Small intestine (tissue), 7 donors: ENCODE data around the gene HS6ST2. TPM values are rescaled to one million over a fixed set of nuclear protein-coding genes. Genes with fewer than 3 reads are reported as not detected.
"Not testable (repeated sequence)": the region's sequence is repeated elsewhere in the genome, so short reads cannot be mapped to it uniquely, and the experiment has no call there.

Experiments
- DNase-seq, 2 donors: peaks; one replicate each; pipeline versions ENCODE4 v3.0.0 to v3.0.0-alpha.2; 2013
- FAIRE-seq: peaks from 2 replicates; lab custom pipeline; 2012; peaks lifted over from hg19 to GRCh38; lab: Jason Lieb, UNC
- H3K27ac ChIP-seq, 3 donors: one replicate each; pipeline ENCODE4 v1.5.1; 2013; ENCODE audit warnings: low read length in 2 of 3, mild to moderate bottlenecking in 2 of 3, control low read depth in 1 of 3, inconsistent platforms in 1 of 3, low read depth in 1 of 3, moderate library complexity in 1 of 3
- H3K27me3 ChIP-seq, 3 donors: one replicate each; pipeline ENCODE4 v1.6.1; 2013; ENCODE audit warnings: low read length in 3 of 3, inconsistent platforms in 1 of 3; ENCODE audit not compliant: control insufficient read depth in 3 of 3, insufficient read depth in 3 of 3
- H3K36me3 ChIP-seq, 3 donors: one replicate each; pipeline ENCODE4 v1.6.1; 2013; ENCODE audit warnings: low read length in 3 of 3, inconsistent platforms in 1 of 3, low read depth in 1 of 3, mild to moderate bottlenecking in 1 of 3, moderate library complexity in 1 of 3; ENCODE audit not compliant: control insufficient read depth in 3 of 3, insufficient read depth in 2 of 3
- H3K4me1 ChIP-seq, 3 donors: one replicate each; pipeline ENCODE4 v1.6.1; 2013; ENCODE audit warnings: low read length in 2 of 3, inconsistent platforms in 1 of 3, low read depth in 1 of 3, mild to moderate bottlenecking in 1 of 3, moderate library complexity in 1 of 3; ENCODE audit not compliant: control insufficient read depth in 3 of 3, insufficient read depth in 2 of 3
- H3K4me3 ChIP-seq, 3 donors: one replicate each; pipeline ENCODE4 v1.5.1; 2013; ENCODE audit warnings: low read length in 3 of 3, control low read depth in 1 of 3, inconsistent platforms in 1 of 3, low read depth in 1 of 3, mild to moderate bottlenecking in 1 of 3, moderate library complexity in 1 of 3
- H3K9me3 ChIP-seq, 2 donors: one replicate each; pipeline ENCODE4 v1.6.1; 2013; ENCODE audit warnings: low read depth in 1 of 2, low read length in 1 of 2; ENCODE audit not compliant: control insufficient read depth in 2 of 2, insufficient read depth in 1 of 2
- WGBS, 3 donors: extraction: QIAGEN DNeasy Blood & Tissue Kit; methylation state at CpG; one replicate each; pipeline ENCODE4 v1.1.7; 2013; 5-methylcytosine and 5-hydroxymethylcytosine counted together
- polyA plus RNA-seq, 4 donors: library from polyadenylated mRNA; stranded (reverse) in 3 of 4; unstranded in 1 of 4; fragments of 200-250 nt in 3 of 4; fragments of 120-200 nt in 1 of 4; gene quantifications; one replicate each; pipeline versions ENCODE4 v1.2.1 to v1.2.3, GENCODE V29; 2013
- donor health status: healthy with polysubstance abuse.
- donor health status: control.
- donor health status: control.
- donor health status: Bipolar disorder and iron deficiency.
- donor health status: healthy.

Gene HS6ST2
- polyA plus RNA-seq, 4 donors: 0.12 to 0.55 TPM; not detected in 2

GRCh38 chrX:132955690-132956089 is 2.7 kb downstream of the HS6ST2 start:
- 38 to 52% (median 51%) methylated on average over 11 of the region's 11 CpGs for WGBS, 3 donors
- FAIRE-seq (no peak), DNase-seq (no peak)
- Histone ChIP-seq H3K27me3 (peaks cover 3 to 45% (median 6%) of the 10 kb centered on the region in 3 donors), H3K27ac (no peak overlapping the region), H3K36me3 (no peaks in the 10 kb centered on the region), H3K4me1 (no peaks in the 10 kb centered on the region), H3K4me3 (no peak overlapping the region), H3K9me3 (no peaks in the 10 kb centered on the region)

- Histone ChIP-seq H3K4me1 (no peaks in the 10 kb centered on the region), H3K27me3 (peaks cover 3 to 39% (median 6%) of the 10 kb centered on the region in 3 donors), H3K27ac (no peak overlapping the region), H3K4me3 (no peak overlapping the region), H3K9me3 (no peaks in the 10 kb centered on the region), H3K36me3 (no peaks in the 10 kb centered on the region)
- WGBS, 3 donors: 62 to 88% (median 79%) methylated on average over 3 of the region's 3 CpGs
- no peak for DNase-seq
- FAIRE-seq: no peak
These were observed 4.1 kb downstream of the HS6ST2 start for GRCh38 chrX:132954323-132954722.

GRCh38 chrX:132953354-132953753 is 5.1 kb downstream of the HS6ST2 start:
- no peak overlapping the region for H3K4me3 ChIP-seq
- WGBS, 3 donors: 69 to 88% (median 82%) methylated on average over 7 of the region's 7 CpGs
- no peak overlapping the region for H3K27ac ChIP-seq
- DNase-seq (no peak), FAIRE-seq (no peak)
- H3K9me3 ChIP-seq: no peaks in the 10 kb centered on the region
- H3K4me1 ChIP-seq: no peaks in the 10 kb centered on the region
- H3K36me3 ChIP-seq: no peaks in the 10 kb centered on the region
- H3K27me3 ChIP-seq: peaks cover 2 to 29% (median 3%) of the 10 kb centered on the region in 3 donors

GRCh38 chrX:132948648-132949260 is 9.7 kb downstream of the HS6ST2 start:
- WGBS, 3 donors: 27 to 36% (median 31%) methylated on average over 4 of the region's 4 CpGs
- H3K9me3 ChIP-seq: no peaks in the 10 kb centered on the region
- H3K27me3 ChIP-seq: no peaks in the 10 kb centered on the region
- FAIRE-seq: no peak
- no peak overlapping the region for H3K4me3 ChIP-seq
- H3K36me3 ChIP-seq: no peaks in the 10 kb centered on the region
- no peak for DNase-seq
- H3K27ac ChIP-seq: no peak overlapping the region
- H3K4me1 ChIP-seq: no peaks in the 10 kb centered on the region

GRCh38 chrX:132945055-132945599 is 13.3 kb downstream of the HS6ST2 start:
- H3K36me3 ChIP-seq, FAIRE-seq, H3K9me3 ChIP-seq, H3K4me1 ChIP-seq, H3K4me3 ChIP-seq, DNase-seq, H3K27ac ChIP-seq, H3K27me3 ChIP-seq: not testable (repeated sequence)
- 81 to 90% (median 88%) methylated on average over 3 to 4 of the region's 4 CpGs for WGBS, 3 donors

GRCh38 chrX:132940727-132941327 is 17.6 kb downstream of the HS6ST2 start:
- Histone ChIP-seq H3K9me3 (no peaks in the 10 kb centered on the region), H3K4me3 (no peak overlapping the region), H3K36me3 (no peaks in the 10 kb centered on the region), H3K27ac (no peak overlapping the region), H3K4me1 (no peaks in the 10 kb centered on the region), H3K27me3 (peaks cover 0 to 2% (median 0%) of the 10 kb centered on the region in 3 donors)
- no peak for FAIRE-seq
- 22 to 52% (median 37%) methylated on average over 4 of the region's 4 CpGs for WGBS, 3 donors
- DNase-seq: no peak

GRCh38 chrX:132933170-132933569 is 25.3 kb downstream of the HS6ST2 start:
- no peak for FAIRE-seq

GRCh38 chrX:132924426-132924825 is 34.0 kb downstream of the HS6ST2 start:
- no peak overlapping the region for H3K27ac ChIP-seq
- H3K27me3 ChIP-seq: no peaks in the 10 kb centered on the region
- WGBS, 3 donors: 83 to 91% (median 88%) methylated on average over 5 of the region's 5 CpGs
- H3K9me3 ChIP-seq: no peaks in the 10 kb centered on the region
- H3K4me1 ChIP-seq: no peaks in the 10 kb centered on the region
- DNase-seq (no peak), FAIRE-seq (no peak)
- H3K36me3 ChIP-seq: no peaks in the 10 kb centered on the region
- no peak overlapping the region for H3K4me3 ChIP-seq

More at GRCh38 chrX:132933170-132933569, 25.3 kb downstream of the HS6ST2 start:
- H3K4me3 ChIP-seq: no peak overlapping the region
- DNase-seq: no peak
- no peaks in the 10 kb centered on the region for H3K9me3 ChIP-seq
- no peaks in the 10 kb centered on the region for H3K27me3 ChIP-seq
- WGBS, 3 donors: 92 to 95% (median 93%) methylated on average over 8 of the region's 8 CpGs
- no peaks in the 10 kb centered on the region for H3K36me3 ChIP-seq
- no peaks in the 10 kb centered on the region for H3K4me1 ChIP-seq
- H3K27ac ChIP-seq: no peak overlapping the region
